ENCODE results near the gene WASHC2C. TPM values are rescaled to one million over a fixed set of nuclear protein-coding genes. Genes with fewer than 3 reads are reported as not detected.
"Not testable (repeated sequence)": the region's sequence is repeated elsewhere in the genome, so short reads cannot be mapped to it uniquely, and the experiment has no call there.

Gene WASHC2C
- total RNA-seq, 2 experiments from 2014 or later, result 23.4 to 24.2 TPM

DNA sequence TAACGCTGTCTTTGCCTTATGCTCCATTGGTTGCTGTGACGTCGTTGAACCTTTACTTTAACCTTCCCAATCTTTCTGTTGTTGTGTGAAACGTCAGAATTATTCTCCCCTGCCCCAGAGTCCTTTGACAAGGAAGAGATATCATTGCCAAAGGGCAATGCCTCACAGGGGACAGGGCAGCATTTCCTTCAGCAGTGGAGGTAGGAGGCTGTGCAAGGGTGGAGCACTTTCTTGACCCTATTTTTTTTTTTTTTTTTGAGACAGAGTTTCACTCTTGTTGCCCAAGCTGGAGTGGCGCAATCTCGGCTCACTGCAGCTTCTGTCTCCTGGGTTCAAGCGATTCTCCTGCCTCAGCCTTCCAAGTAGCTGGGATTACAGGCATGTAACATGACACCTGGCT, 14.5 kb downstream of the WASHC2C start:
- POLR2A ChIA-PET; H3K27me3 Mint-ChIP-seq; H3K27ac Mint-ChIP-seq; H3K4me3 Mint-ChIP-seq; DNase-seq; H3K9me3 Mint-ChIP-seq; H3K4me1 Mint-ChIP-seq (ENCODE audit: low read depth); H3K36me3 Mint-ChIP-seq; CTCF ChIA-PET; intact Hi-C loops (cut with micrococcal nuclease): not testable (repeated sequence)

DNA sequence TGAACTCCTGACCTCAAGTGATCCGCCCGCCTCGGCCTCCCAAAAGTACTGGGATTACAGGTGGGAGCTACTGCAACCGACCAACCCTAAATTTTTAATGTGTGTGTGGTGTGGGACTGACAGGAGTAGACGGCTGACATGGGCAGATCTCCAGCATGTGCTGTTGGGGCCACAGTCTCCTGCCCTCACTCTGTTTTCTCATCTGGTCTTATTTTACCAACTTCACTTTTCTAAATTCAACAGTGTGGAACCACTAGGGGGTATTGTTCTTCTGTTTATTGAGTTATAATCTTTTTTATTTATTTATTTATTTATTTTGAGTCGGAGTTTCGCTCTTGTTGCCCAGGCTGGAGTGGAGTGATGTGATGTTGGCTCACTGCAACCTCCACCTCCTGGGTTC, 14.9 kb downstream of the WASHC2C start:
- CTCF ChIA-PET; H3K27ac Mint-ChIP-seq; H3K4me3 Mint-ChIP-seq; POLR2A ChIA-PET; H3K27me3 Mint-ChIP-seq; H3K4me1 Mint-ChIP-seq (ENCODE audit: low read depth); intact Hi-C loops (cut with micrococcal nuclease); H3K36me3 Mint-ChIP-seq; H3K9me3 Mint-ChIP-seq; DNase-seq: not testable (repeated sequence)

DNA sequence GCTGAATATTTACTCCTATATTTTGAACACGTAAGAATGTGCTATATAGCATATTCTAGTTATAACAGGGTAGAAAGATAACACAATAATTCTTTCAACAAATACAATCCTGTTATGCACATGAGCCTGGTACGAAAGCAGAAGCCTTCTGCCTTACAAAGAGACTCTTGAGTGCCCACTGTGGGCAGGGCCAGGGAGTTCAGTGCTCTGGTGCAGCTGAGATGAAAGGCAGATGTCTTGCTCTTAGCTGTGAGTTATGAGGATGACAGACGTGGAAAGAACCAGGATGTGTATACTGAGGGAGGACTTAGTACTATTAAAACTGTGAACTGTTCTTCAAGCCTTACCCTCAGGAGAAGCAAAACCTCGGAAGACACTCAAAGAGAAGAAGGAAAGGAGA, 24.1 kb downstream of the WASHC2C start:
- H3K4me1 Mint-ChIP-seq (ENCODE audit: low read depth); POLR2A ChIA-PET; H3K9me3 Mint-ChIP-seq; intact Hi-C loops (cut with micrococcal nuclease); H3K4me3 Mint-ChIP-seq; DNase-seq; H3K27ac Mint-ChIP-seq; H3K27me3 Mint-ChIP-seq; H3K36me3 Mint-ChIP-seq; CTCF ChIA-PET: not testable (repeated sequence)

DNA sequence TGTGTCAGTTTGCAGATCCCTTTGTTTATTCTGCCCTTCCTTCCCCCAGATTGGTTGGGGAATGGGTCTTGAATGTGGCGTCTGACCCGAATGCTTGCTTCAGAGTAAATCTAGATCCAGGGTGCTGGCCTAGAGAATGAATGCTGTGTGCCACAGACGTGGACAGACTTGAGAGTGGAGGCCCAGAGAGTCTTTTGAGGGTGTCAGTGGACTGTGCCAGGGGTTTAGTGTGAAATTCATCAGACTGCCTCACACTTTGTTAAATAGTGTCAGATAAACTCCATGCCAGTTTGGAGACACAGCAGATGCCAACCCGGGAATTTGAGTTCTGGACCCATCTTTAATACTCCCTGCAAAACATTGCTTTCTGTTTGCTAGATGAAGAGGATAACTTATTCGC, 25.1 kb downstream of the WASHC2C start:
- H3K4me1 Mint-ChIP-seq (ENCODE audit: low read depth); intact Hi-C loops (cut with micrococcal nuclease); H3K9me3 Mint-ChIP-seq; H3K27ac Mint-ChIP-seq; H3K36me3 Mint-ChIP-seq; H3K4me3 Mint-ChIP-seq; POLR2A ChIA-PET; DNase-seq; CTCF ChIA-PET; H3K27me3 Mint-ChIP-seq: not testable (repeated sequence)

DNA sequence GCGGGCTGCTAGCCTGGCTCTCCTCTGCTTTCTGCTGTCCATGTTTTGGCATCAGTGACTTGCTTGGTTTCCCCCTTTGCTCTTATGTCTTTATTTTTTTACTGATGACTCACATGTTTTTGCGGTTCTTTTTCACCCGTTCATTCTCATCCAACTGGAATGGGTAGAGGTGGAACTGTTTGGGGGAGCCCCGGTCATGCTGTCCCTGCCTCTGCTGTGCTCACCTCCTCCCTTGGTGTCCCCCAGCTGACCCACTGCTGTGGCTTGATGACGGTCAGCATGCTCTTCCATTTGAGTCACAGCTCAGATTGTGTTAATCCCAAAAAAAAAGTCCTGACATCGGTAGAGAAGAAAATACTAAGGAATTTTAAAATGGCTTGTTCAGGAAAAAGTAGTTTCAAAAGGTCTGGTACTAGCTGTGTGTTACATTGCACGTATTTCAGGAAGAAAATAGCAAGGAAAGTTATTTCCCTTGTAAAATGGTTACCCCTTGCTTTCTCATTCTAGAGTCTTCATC, 27.0 kb downstream of the WASHC2C start:
- H3K27me3 Mint-ChIP-seq; H3K4me3 Mint-ChIP-seq; H3K4me1 Mint-ChIP-seq (ENCODE audit: low read depth); POLR2A ChIA-PET; H3K9me3 Mint-ChIP-seq; intact Hi-C loops (cut with micrococcal nuclease); H3K27ac Mint-ChIP-seq; CTCF ChIA-PET; DNase-seq: not testable (repeated sequence)
- peaks cover 12% of the 10 kb centered on the region for H3K36me3 Mint-ChIP-seq

DNA sequence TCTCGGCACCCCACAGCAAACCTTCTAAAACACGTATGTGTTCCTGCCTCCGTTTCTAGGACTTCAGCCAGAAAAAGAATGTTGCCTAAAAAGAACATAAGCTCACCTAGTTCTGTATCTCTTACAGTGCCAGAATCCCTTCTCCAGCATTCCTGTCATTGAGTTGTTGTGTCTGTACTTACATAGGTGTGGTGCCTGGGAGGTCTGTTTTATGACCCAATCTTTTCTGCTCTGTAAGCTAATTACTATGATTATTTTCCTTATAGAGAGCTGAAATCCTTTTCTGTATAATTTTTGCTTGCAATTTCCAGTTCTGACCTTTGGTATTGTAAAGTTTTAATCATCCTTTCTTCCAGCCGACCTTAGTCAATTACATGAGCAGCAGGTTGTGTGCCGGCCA, 28.0 kb downstream of the WASHC2C start:
- POLR2A ChIA-PET; DNase-seq; H3K9me3 Mint-ChIP-seq; CTCF ChIA-PET; H3K27me3 Mint-ChIP-seq; intact Hi-C loops (cut with micrococcal nuclease); H3K4me3 Mint-ChIP-seq; H3K4me1 Mint-ChIP-seq (ENCODE audit: low read depth); H3K27ac Mint-ChIP-seq: not testable (repeated sequence)
- peaks cover 12% of the 10 kb centered on the region for H3K36me3 Mint-ChIP-seq

DNA sequence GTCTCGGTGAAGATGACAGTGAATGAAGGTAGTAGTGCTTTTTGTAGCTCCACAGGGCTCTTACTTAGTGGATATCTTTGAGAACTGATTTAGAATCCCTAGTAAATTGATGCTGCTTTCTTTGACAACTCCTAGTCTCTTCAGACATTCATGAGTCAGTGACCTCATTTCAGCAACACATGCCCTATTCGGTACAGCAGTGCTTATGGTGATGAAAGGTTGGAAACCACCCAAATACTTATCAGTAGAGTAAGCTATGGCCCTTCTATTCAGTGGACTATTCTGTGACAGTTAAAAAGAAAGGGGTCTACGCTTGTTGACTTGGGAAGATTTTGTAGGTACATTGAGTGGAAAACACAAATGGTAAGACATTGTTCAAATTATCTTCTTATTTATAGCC, 29.0 kb downstream of the WASHC2C start:
- H3K27ac Mint-ChIP-seq; CTCF ChIA-PET; DNase-seq; H3K4me3 Mint-ChIP-seq; H3K27me3 Mint-ChIP-seq; intact Hi-C loops (cut with micrococcal nuclease); H3K9me3 Mint-ChIP-seq; POLR2A ChIA-PET; H3K4me1 Mint-ChIP-seq (ENCODE audit: low read depth): not testable (repeated sequence)
- peaks cover 10% of the 10 kb centered on the region for H3K36me3 Mint-ChIP-seq

DNA sequence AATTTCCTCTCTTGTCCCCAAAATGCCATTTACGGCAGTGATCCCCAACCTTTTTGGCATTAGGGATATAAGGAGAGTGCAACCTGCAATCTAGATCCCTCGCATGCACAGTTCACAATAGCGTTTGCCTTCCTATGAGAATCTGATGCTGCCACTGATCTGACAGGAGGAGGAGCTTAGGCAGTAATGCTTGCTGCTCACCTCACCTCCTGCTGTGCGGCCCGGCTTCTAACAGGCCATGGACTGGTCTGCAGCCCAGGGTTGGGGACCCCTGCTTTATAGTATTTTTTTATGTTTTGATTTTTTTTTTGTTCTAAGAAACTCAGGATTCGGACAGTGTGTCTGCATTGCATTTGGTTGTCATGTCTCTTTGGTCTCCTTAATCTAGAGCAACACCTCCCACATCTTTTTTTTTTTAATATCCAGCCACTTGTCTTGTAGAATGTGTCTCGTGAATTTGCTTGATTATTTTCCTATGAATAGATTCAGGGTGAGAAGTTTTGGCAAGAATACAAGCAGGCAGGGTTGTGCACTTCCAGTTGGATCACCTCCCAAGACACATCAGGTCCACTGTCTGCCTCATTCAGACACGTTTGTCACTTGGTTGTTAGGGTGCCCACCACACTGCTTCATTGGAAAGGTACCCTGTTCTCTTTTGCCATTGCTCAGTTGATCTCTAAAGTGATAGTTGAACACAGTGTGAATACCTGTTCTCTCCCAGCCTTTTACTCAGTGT, 30.8 kb downstream of the WASHC2C start:
- POLR2A ChIA-PET; H3K4me3 Mint-ChIP-seq; CTCF ChIA-PET; H3K9me3 Mint-ChIP-seq; H3K27me3 Mint-ChIP-seq; intact Hi-C loops (cut with micrococcal nuclease); H3K36me3 Mint-ChIP-seq; H3K27ac Mint-ChIP-seq; DNase-seq; H3K4me1 Mint-ChIP-seq (ENCODE audit: low read depth): not testable (repeated sequence)

DNA sequence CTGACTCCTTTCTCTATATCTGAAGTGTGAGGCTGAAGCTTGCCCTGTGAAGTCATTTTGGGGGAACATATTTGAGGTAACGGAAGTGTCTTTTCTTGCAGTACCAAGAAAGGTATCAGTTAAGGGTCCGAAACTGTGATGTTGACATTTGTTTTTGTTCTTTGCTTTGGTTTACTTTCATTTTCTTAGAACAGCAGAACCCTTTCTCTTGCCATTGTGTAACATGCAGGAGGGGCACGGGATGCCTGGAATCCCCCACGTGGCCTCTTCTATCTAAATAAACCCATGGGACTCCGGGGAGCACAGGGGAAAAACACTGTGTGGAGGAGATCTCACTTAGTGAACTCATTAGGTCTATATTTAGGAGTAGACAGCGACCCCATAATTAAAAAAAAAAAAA, 34.6 kb downstream of the WASHC2C start:
- H3K36me3 Mint-ChIP-seq; H3K4me1 Mint-ChIP-seq (ENCODE audit: low read depth); CTCF ChIA-PET; H3K9me3 Mint-ChIP-seq; DNase-seq; intact Hi-C loops (cut with micrococcal nuclease); H3K27me3 Mint-ChIP-seq; H3K27ac Mint-ChIP-seq; H3K4me3 Mint-ChIP-seq; POLR2A ChIA-PET: not testable (repeated sequence)

DNA sequence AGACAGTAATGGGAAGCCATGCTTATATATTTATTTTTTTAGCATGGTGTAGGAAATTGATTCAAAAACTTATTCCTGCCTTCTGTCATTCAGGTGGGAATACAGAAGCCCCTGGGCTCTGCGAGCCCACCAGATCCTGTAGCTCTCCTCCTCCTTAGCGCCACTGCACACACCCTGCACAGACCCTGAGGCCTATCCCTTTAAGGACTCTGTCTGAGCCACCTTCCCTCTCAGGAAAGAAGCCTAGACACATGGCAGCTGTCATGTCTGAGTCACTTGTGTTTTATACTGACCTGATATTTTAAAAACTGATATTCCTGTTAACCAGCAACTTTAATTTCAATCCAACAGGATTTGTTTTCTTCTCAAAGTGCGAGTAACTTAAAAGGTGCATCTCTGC, 36.0 kb downstream of the WASHC2C start:
- H3K4me1 Mint-ChIP-seq (ENCODE audit: low read depth); H3K4me3 Mint-ChIP-seq; intact Hi-C loops (cut with micrococcal nuclease); H3K27ac Mint-ChIP-seq; H3K36me3 Mint-ChIP-seq; CTCF ChIA-PET; POLR2A ChIA-PET; H3K27me3 Mint-ChIP-seq; DNase-seq; H3K9me3 Mint-ChIP-seq: not testable (repeated sequence)

DNA sequence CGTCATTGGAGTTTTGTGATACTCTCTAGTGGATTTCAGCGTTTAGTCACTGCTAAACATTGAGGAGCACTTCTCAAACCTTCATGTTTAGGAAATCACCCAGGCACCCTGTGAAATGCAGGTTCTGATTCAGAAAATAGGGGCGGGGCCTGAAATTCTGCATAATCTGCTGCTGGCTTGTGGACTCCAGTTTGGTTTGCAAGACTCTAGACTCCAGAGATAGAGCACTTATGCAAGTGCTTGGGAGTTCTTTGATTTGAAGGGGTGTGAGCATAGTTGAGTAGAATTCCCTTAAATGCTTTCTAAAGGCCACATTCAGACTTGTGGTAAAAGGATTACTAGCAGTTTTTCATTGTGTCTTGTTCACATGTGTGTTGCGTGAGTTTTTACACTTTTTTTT, 41.3 kb downstream of the WASHC2C start:
- H3K27ac Mint-ChIP-seq; H3K4me1 Mint-ChIP-seq (ENCODE audit: low read depth); H3K36me3 Mint-ChIP-seq; CTCF ChIA-PET; DNase-seq; POLR2A ChIA-PET; H3K4me3 Mint-ChIP-seq; intact Hi-C loops (cut with micrococcal nuclease); H3K27me3 Mint-ChIP-seq; H3K9me3 Mint-ChIP-seq: not testable (repeated sequence)

DNA sequence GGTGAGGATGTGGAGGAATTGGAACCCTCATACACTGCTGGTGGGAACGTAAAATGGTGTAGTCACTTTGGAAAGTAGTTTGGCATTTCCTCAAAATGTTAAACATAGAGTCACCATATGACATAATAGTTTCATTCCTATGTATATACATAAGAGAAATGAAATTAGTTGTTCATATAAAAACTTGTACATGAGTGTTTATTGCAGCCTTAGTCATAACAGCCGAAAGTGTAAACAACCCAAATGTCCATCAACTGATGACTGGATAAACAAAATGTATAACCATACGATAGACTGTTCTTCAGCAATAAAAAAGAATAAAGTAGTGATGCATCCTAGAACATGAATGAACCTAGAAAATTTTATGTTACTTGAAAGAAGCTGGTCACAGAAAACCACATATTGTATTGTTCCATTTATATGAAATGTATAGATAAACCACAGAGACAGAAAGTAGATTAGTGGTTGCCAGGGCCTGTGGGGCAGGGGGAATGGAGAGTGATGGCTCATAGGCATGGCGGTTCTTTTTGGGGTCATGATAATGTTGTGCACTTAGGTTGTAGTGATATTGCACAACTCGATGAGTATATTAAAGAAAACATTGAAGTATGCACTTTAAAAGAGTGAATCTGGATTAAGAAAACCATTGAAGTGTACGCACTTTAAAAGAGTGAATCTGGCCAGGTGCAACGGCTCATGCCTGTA, 44.8 kb downstream of the WASHC2C start:
- H3K27me3 Mint-ChIP-seq; H3K27ac Mint-ChIP-seq; H3K4me3 Mint-ChIP-seq; H3K9me3 Mint-ChIP-seq; DNase-seq; POLR2A ChIA-PET; H3K4me1 Mint-ChIP-seq (ENCODE audit: low read depth); CTCF ChIA-PET; intact Hi-C loops (cut with micrococcal nuclease): not testable (repeated sequence)
- peaks cover 11% of the 10 kb centered on the region for H3K36me3 Mint-ChIP-seq

DNA sequence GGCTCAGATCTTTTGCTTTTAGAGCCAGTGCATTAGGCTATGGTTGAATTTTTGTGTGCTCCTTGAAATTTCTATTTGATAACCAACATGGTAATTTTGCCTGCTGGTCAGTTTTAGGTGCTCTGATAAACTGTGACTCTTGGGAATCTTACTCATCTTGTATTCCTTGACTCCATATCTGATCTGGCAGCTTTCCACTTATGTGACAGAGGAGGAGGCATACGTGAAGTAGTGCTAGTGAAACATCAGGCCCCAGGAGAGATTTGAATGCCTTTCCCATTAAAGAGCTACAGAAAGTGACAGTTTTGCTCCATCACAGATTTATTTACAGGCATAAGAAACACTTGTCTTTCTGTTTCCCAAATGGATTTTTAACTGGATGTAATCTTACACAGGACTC, 59.2 kb downstream of the WASHC2C start:
- intact Hi-C loops (cut with micrococcal nuclease); H3K27ac Mint-ChIP-seq; DNase-seq; H3K27me3 Mint-ChIP-seq; H3K4me1 Mint-ChIP-seq (ENCODE audit: low read depth); POLR2A ChIA-PET; H3K9me3 Mint-ChIP-seq; CTCF ChIA-PET; H3K4me3 Mint-ChIP-seq: not testable (repeated sequence)
- H3K36me3 Mint-ChIP-seq, result peaks cover 16% of the 10 kb centered on the region
